Inflammatory macrophage (primary cell): ENCODE measurements around the gene HOXB8.

Experiments used
- DNase-seq, 2 donors: peaks; one replicate each; pipeline ENCODE4 v3.0.0-alpha.2; 2020 to 2022

HOXB8 gene

DNA sequence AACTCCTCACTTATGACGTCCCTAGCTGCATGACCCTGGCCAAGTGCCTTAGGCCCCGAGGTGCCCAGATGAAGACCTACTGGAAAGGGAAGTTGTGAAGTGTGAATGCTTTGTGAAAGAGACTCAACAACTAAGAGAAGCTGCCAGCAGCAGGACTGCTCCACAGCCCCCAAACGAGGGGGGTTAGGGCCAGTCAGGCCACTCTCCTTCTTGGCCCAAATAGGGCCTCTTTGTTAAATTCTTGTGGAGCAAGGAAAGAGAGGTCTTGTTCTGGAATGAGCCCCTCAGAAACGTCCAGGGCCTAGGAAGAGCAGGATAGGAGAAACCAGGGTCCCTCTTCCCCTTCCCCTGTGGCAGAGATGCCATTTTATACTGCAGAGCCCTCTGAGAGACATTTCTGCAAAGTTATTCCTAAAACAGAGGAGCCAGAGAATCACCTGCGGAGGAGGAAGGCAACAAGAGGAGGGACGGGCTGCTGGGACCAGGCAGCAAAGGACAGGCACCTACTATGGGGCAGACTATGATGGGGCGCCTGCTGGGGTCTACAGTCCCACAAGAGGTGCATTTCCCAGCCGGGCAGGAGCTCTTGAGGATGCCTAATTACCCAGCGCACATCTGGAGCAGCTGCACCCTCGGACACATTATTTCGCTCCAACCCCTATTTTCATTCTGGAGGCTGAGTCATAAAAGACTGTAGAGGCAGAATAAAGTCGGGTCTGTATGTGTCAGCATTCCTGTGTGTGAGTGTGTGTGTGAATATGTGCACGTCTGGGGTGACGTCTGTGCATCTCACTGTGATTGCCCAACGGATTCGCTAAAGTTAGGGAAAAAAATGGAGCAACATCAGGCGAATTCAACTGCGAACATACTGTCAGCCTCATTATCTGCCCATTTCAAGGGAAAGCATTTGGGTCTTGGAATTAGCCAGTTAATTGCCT is 22.5 kb upstream of the HOXB8 start:
- DNase-seq = no peak

DNA sequence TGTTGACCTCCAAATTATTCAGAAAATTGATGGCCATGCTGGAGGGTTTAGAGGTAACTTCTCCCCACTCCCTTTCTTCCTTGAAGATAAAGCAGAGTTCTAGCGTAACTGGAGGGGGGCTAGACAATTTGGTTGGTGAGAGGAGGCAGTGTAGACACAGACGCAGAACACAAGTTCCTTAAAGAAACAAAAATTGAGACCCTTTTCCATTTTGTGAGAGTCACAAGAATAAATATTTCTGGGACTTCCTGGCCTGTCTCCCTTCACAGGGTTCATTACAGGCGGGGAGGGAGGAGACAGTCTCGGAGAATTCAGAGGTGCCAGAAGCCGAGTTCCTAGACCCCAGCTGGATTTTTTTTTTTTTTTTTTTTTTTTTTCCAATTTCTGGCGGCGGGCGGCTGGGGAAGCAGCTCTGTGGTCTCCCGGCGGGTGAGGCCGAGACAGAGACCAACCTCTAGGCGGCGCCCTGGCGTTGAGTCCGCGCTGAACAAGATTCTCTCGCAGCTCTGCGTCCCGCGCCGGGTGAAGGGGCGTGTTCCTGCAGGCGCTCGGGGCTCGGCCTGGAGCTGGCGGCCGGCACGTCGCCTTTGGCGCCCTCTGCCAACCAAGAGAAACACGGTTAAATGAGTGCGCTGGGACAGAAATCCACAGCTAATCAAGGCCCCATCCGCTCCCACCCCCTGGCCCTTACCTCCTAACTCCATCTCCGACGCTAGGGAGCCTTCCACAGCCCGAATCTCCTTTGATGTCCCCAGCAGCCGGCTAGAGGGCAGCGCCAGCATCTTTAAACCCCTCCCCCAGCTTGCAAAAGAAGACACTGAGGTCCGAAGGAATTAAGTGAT is 21.3 kb upstream of the HOXB8 start:
- DNase-seq = peak; percentile 30 to 64

DNA sequence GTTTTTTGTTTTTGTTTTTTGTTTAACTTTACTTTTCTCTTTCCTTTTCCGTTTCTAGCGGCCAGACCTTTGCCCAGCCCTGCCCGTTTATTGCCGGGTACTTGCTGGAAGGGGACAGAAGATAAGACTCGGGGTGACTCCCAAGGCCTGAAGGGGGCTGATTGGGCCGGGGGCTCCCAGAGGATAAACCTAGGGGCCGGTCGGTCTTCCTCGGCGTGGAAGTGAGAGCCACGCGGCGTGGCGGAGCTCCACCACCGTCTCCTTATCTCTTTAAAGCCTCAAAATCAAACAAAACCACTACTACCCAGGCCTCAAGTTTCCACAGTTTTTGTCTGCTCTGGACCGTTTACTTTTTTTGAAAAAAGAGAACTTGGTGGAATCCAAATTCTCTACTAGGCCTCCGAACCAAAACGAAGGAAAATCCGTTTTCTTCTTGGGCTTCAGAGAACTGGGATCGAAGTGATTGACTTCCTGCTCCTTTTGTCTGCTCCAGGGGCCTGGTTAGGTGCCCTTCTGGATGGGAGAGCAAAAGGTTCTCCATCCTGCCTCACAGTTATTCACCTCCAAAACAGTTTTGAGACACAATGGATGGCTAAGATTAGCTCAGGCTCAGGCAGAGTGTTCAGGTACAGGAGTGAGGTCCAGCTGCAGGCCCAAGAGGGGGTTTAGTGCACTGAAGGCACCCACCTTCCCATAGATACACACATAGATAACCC is 19.6 kb upstream of the HOXB8 start:
- DNase-seq = no peak

DNA sequence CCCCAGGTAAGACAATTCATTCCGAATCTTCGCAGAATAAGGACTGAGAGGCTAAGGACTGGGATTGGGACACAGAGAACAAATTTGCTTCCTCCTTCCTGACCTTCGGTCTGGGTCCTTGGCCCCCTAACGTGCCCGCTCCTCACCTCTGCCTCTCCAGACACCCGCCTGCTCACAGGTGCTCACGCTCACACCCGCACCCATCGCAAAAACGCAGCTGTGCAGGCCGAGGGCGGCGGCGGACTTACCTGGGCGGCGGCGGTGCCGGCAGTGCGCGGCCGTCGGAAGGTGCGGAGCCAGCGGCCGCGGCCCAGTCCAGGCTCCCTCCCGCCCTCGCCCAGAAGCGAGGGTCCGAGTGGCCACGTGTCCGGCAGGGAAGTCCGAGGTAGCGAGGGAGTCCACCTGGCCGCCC is 18.2 kb upstream of the HOXB8 start:
- DNase-seq = no peak

DNA sequence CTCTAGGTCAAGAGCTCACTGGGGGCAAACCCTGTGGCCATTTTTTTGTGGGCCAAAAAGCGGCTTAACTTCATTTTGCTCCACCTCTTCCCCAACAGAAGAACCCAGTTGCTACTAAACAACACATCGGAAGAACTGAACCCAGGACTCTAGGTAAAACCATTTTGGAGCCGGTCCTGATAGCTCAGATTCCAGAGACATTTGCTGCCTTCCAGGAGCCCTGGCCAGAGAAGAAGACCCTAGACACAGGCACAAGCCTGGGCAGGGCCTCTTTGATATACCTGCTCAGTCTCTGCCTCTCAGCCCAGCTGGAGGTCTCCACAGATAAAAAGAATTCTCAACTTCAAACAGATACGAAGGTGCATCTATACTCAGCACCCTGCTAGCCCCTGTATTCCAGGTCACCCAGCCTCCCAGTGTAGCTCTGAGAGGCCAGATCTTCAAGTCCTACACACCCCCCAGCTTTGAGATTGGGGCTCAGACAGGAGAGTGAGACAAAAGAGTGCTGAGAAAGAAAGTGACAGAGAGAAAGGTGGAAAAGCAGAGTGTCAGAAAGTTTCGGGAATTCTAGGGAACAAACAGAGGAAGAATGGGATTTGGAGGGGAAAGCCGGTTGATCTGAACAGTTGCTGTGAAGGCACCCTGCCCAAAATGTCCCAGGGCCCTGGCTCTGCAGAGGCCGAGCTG is 17.6 kb upstream of the HOXB8 start:
- no peak for DNase-seq

DNA sequence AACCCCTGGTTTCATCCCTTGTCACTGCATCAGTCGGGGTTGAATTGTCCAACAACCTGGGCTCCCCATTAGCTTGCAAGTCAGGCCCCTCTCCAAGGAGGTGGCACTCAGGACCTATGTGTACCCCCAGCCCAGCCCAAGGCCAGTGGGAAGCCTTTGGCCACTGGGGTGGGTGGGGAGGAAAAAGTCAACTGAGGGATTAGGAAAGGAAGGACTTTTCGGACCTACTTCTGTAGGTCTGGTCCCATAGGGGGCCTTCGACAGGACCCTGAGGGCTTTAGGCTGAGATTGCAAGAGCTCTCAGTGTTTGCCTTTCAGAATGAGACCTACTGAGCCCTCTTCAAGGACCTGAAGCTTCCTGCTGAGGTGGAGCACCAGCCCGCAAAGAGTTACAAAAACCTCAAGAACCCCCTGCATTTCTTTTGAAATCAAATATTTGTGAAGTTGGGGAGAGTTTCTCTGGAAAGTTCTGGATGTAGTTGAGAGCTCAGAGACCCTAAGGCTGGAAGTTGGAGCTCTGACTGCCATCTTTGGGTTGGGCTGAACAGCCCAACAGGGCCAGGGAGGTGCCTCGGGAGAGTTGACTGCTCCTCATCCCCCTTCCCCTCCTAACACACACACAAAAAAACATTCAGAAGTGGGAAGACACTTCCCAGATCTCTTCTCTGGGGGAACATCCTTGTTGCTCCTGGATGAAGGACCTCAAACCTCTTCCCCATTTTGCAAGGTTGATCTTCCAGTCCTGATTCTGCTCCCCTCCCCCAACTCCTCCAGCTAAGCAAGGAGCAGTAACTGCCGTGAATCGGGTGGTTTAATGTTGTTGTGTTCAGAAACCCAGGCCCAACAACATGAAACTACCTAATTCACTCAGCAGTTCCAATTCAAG is 16.8 kb upstream of the HOXB8 start:
- no peak for DNase-seq

DNA sequence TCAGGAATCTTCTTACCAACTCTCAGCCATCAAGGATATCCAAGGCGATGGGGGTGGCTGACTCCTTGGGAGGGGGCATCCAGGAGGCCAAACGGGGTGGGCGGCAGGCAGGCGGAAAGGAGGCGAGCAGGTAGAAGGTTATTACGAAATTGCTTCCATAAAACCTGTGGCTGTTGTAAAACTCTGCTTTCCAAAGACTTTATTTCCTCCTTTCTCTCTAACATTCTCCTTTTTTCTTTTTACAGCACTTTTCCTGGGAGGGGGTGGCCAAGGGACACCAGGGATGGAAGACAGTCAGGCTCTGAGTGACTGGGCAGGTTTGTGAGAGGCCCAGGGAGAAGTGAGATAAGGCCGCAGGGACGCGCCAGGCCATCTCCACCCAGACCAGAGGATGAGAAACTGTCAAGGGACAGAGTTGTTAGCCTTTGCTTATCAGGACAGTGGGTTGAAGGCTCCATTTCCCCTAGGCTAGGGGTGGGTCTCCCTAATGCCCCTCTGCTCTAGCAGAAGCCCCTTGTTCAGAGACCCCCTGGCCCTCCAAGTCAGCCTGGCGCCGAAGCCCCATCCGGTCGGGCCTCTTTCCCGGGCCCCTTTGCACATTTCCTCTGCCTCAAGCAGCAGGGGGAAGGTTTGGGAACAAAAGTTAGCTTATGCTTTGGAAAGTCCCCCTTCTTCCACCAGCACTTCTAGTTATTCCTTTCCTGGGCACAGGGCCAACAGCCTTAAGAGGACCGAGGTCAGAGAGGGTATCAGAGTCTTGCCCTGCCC is 16.0 kb upstream of the HOXB8 start:
- no peak for DNase-seq

DNA sequence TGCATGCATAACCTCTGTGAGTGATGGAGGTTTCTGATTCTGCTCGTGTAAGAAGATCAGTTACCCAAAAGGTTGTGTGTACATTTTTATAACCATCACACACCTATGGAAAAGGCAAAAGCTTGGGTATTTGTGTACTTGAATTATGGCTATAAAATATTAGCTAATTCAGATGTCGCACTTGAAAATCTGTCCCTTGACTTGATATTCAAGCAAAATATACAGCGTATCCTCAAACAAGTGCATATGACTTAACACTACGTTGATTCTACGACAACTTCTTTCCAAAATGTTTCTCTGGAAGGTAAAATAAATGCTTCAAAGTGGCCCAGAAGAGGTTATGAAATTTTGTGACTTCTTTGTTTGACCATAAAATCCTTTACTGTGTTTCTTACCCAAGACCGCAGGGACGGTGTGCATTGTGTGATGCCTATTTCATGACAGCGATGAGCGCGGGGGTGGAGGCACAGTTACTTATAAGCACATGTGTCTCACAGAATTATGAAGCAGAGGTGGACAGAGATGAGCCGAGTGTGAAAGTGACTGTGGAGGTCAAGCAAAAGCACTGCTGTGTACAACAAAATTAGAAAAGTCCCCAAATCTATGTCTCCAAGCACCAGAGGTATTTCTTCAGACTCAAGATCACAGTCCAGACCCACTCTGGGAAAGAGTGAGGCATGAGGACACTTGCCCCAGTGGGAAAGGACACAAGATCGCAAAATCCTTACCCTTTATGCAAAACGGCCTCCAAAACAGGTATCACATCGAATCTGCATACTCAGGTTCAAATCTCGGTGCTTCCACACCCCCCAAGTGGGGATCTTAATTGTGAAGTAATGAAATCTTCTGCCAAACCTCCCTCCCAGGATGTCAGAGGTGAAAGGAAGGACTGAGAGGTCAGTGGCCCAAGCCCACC is 15.2 kb upstream of the HOXB8 start:
- no peak for DNase-seq

DNA sequence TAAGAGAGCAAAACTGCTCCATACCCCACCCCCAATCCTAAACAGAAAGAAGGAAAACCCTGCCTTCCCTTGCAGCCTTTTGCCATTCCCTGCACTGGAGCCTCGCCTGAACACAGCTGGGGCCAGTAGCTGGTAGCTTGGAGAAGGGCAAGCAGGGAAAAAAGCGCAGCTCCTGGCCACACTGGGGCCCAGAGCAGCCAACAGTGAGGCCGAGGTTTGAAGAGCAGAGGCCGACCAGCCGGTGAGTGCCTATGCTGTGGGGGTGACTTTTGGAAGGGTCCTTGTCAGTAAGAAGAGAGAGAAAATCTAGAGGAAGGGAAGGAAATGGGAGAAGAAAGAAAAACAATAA is 14.3 kb upstream of the HOXB8 start:
- no peak for DNase-seq

DNA sequence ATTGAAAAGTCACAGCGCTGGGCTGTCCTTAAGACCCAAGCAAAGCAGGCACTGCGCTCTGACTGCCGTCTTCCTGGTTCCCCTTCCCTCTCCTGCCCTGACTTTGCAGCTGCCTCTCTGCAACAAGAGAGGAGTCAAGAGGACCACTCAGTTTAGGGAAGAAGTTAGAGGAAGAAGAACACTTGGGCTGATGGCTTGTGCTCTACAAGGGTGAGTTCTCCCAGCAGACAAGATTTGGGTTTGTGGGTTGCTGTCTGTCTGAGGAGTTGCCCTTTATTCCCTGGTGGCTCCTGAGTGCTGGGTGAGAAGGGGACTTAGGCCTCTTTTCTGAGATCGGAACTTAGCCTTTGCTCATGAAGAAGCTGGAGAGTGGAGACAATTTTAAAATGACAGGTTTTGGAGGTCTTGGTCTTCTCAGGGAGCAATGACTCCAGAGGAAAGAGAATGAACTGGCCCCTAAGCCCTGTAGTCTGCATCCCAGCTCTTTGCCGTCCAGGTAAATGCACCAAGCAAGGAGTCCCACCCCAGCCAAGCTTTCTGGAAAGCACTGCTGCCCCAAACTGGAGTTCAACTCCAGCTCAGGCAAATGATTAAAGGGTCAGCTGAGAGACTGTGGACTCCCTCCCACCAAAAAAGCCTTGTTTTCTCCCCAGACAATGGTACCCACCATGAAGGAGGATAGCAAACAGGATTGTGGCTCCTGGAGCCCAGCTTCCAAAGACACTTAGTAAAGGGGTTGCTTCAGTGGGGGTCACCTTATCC is 13.7 kb upstream of the HOXB8 start:
- peak; percentile 17 to 33 for DNase-seq

DNA sequence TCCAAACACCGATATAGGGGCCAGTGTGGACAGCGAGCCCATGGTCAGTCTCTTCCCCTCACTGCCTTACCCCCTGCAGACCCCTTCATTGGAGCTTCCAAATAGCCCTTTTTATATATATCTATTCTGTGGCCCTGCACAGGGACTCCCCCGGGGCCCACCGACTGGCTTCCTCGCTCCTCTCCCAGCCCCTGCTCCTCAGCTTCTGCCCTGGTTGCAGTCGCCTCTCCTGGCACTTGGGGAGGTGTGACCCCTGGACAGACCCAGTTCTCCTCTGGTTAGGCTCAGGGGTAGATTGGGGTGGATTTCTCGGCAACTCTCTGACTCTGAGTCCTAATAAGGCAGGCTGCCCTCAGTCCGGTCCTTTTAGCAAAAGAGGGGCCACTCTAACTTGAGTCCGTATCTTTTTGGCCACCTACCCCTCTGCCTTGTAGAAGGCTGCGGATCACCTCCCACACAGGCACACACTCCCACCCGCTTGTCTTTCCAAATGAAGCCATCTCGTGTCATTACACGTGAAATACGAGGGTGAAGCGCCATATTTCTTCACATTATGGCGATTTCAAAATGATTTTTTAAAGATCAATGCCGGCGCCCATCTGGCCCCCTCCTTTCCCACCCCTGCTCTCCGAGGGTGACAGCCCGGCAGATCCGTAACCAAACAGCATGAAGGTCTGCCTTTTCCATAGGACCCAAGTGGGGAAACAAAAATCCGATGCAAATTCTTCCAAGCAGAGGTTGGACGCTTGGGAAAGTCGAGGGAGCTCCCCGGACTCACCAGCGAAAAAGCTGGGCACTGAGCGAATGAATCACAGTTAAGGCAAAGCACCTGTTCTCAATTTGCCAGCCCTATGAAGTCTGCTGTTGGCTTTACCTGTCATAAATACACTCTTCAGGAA is 12.8 kb upstream of the HOXB8 start:
- no peak for DNase-seq

DNA sequence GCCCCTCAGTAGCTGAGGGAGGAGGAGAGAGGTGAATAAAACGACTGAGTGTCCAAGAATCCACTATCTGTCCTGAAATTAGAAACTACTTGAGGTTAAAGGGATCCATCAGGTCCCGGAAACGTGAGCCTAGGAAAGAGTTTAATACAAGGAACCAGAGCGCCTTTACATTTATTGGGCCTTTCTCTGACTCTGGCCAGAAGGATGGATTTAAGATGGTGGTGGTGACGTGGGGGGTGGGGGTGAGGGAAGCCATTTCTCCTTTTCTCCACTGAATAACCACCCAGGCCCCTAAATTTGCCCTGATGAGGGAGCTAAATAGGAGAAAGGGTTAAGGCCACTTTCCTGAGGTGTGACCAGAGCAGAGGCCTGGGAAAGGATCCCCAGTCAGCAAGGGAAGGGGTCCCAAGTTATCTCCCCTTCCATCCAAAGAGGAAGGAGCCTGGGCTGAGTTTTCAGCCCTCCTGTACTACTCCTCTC is 12.1 kb upstream of the HOXB8 start:
- no peak for DNase-seq

DNA sequence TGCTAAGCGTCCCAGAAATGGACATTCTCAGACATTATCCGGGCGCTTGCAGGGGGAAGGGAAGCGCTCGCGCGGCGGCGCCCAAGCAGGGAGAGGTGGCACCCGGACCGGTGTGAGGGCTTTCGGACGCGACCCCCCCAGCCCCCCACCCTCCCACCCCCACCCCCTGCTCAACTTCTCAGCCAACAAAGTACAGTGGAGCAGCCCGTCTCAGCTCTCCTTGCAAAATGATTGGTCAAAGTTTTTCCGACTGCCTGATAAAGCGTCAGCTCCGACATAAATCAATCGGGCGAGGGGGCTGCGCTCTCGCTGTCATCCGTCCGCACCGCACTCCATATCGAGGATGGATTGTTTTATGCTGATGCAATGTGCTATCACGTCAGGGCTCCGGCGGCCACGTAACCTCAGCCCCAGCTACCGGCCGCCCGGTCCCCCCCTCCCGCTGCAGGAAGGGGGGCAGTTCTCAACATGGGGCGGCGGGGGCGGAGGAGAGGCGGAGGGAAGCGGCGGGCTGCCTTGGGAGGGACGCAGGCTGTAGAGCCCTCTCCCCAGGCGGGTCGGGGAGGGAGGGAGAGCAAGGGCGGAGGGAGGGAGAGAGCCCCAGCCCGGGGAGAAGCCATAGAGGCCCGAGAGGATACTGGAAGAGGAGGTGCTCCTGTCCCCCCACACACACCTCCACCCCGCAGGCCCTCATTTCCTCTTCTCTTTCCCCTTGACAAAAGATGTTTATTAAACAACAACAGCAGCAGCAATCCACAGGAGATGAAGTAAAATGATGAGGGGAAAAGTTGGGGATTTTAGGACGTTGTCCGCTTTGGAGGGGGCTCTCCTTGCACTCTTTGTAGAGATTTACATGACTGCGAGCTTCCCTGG is 11.4 kb upstream of the HOXB8 start, which contains the start of gene HOXB9:
Gene HOXB9, minus strand, starts transcription at position 114 of the 873 bp plus-strand sequence. Its CDS starts 89 bp downstream, at position 25.
- no peak for DNase-seq

DNA sequence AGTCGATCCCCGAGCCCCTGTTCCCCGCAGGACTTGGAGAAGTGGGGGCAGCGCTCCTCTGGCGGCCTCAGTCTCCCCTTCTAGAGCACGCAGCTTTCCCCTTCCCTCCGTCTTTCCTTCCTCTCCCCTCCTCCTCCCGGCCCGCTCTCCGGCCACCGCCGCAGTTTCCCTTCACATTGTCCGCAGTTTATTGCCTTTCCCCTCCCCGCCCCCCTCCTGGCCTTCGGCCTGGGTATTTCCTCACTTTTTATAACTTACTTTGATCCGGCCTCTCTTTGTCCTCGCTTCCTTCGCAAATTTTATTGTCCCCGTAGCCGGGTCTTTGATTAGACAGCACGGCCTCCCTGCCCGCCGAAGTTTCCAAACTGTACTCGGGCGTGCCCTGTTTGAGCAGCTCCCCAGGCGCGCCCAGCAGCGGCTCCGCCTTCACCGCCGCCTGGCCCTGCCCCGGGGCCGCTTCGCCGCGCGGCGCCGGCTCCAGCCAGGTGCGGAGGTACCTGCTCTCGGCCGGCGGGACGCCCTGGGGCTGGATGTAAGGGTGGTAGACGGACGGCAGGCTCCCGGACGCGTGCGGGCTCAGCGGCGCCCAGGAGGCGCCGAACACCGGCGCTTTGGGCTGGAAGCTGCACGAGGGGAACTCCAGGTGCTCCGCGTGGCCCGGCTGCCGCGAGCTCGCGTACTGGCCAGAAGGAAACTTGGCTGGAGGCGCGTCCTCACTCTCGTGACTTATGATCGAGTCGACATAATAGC is 10.6 kb upstream of the HOXB8 start:
- no peak for DNase-seq
